Measurements from ENCODE around the gene RNF220.

DNA sequence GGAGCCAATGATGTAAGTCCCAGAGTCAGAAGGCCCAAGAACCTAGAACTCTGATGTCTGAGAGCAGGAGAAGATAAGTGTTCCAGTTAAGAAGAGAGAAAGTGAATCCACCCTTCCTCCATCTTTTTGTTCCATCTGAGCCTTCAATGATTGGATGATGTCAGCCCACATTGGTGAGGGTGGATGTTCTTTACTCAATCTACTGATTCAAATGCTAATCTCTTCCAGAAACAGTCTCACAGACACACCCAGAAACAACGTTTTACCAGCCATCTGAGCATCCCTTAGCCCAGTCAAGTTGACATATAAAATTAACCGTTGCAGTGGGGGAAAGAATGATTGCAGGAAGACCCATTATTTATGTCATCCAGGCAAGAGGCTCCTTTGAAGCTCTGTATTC, 16.5 kb upstream of the RNF220 start:
- no peak for TF ChIP-seq CTCF (IDR thresholded peaks at IDR 0.05; ENCODE audit: insufficient read depth, low read depth, low read length)
- no peak for TF ChIP-seq EZH2 (IDR thresholded peaks at IDR 0.05; ENCODE audit: insufficient read depth, low read length)

All from astrocyte (in vitro differentiated cells and primary cell).